Heart left ventricle (tissue), 13 donors: ENCODE results near the gene TACR2.

Experiments used
- CTCF ChIP-seq, 12 donors: fragments of 200-600 bp; sonication (generic) in 4 of 12; IDR thresholded peaks; one replicate each; pipeline versions ENCODE4 v1.5.0 to v1.8.0; 2018 to 2022; ENCODE audit warnings: antibody characterized with exemption in 12 of 12, mild to moderate bottlenecking in 5 of 12
- POLR2A ChIP-seq, 2 donors: fragments of 450-650 bp; IDR thresholded peaks; one replicate each; pipeline ENCODE4 v1.6.1; 2017; ENCODE audit warnings: antibody characterized with exemption in 2 of 2, mild to moderate bottlenecking in 2 of 2, moderate library complexity in 2 of 2
- donor health status: ischemic (EF 13 %, LVEDD 7.1; RV severe dilation, severe dysfunction).
- donor health status: DM: no; HTN: yes; CAD: no.
- donor health status: DM: no; HTN: no; CAD: no.
- donor health status: ischemic (EF 25% LVEDD 6.9; RV normal size, moderate dysfunction).
- donor health status: ischemic (EF 25% LVEDD 5.7; RV mildly dilated, moderate dysfunction).
- donor health status: ischemic (EF 35%, LVEDD 5.7; RV mildly dilated, moderate dysfunction).
- donor health status: nonischemic (EF 11% LVEDD 7.7; RV severe dilation, severe dysfunction).
- donor health status: DM: yes; HTN: yes; CAD: no.
- donor health status: PGD.
- donor health status: ischemic (EF 29% LVEDD 5.4; RV normal size, mild dysfunction).
- donor health status: nonischemic (EF 23%, LVEDD 6.1; RV moderate dilation, normal function).

DNA sequence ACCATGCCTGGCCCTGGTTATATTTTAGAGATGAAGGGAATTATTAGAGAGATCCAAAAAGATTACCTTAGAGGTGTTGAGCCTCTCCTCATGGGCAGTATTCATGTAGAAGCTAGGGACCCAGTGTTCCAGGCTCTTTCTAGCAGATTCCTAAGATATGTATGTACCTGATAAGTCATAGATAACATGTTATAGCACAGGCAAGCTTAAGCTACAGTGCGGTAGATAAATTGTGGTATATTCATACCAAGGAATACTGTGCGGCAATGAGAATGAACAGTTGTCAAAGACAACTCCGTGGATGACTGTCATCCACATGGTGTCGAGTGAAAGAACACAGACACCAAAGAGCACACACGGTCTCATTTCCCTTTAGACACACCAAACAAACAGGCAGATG is 53.1 kb downstream of the TACR2 start:
- TF ChIP-seq CTCF (IDR thresholded peaks at IDR 0.05) = no peak
- TF ChIP-seq POLR2A (IDR thresholded peaks at IDR 0.05) = no peak
